GM23338 (cell line): Measurements from ENCODE around the gene NEK6. TPM values are rescaled to one million over a fixed set of nuclear protein-coding genes. Genes with fewer than 3 reads are reported as not detected.

Experiments
- ATAC-seq: fragments of 200-7000 bp; cut with Tn5 transposase; 3 replicates; pipeline ENCODE4 v1.9.1; 2020
- DNase-seq: peaks from one replicate; pipeline ENCODE4 v3.0.0-alpha.2; 2015; ENCODE audit warnings: low spot score
- H2AFZ ChIP-seq: fragments of 200-600 bp; sonication (generic); 2 replicates; pipeline ENCODE4 v1.8.0; 2016; ENCODE audit warnings: antibody characterized with exemption, mild to moderate bottlenecking, moderate library complexity
- H3F3A ChIP-seq: fragments of 200-600 bp; sonication (generic); replicated peaks from 2 replicates; pipeline ENCODE4 v1.8.0; 2017; ENCODE audit warnings: antibody characterized with exemption, mixed run types, low read depth
- H3K27ac ChIP-seq: fragments of 200-600 bp; sonication (generic); 2 replicates; pipeline ENCODE4 v1.6.1; 2016; ENCODE audit warnings: low read depth
- H3K27me3 ChIP-seq: fragments of 200-600 bp; sonication (generic); 2 replicates; pipeline ENCODE4 v1.8.0; 2016; ENCODE audit warnings: mild to moderate bottlenecking, mixed run types, moderate library complexity; ENCODE audit not compliant: insufficient read depth
- H3K36me3 ChIP-seq: fragments of 200-600 bp; sonication (generic); 2 replicates; pipeline ENCODE4 v1.8.0; 2016; ENCODE audit warnings: mild to moderate bottlenecking; ENCODE audit not compliant: insufficient read depth
- H3K4me1 ChIP-seq: fragments of 200-600 bp; sonication (generic); 2 replicates; pipeline ENCODE4 v1.8.0; 2016; ENCODE audit warnings: mild to moderate bottlenecking, moderate library complexity; ENCODE audit not compliant: insufficient read depth
- H3K4me2 ChIP-seq: fragments of 200-600 bp; sonication (generic); 2 replicates; pipeline ENCODE4 v1.7.1; 2017; ENCODE audit warnings: mixed run types
- H3K4me3 ChIP-seq: fragments of 200-600 bp; sonication (generic); 2 replicates; pipeline ENCODE4 v1.6.1; 2016; ENCODE audit warnings: mixed run types
- H3K79me2 ChIP-seq: fragments of 200-600 bp; sonication (generic); replicated peaks from 2 replicates; pipeline ENCODE4 v1.8.0; 2017; ENCODE audit warnings: mild to moderate bottlenecking; ENCODE audit not compliant: insufficient read depth
- H3K9me2 ChIP-seq: fragments of 200-600 bp; sonication (generic); 2 replicates; pipeline ENCODE4 v1.8.0; 2017; ENCODE audit not compliant: insufficient read depth
- H4K20me1 ChIP-seq: fragments of 200-600 bp; sonication (generic); replicated peaks from 2 replicates; pipeline ENCODE4 v1.8.0; 2017; ENCODE audit warnings: mild to moderate bottlenecking; ENCODE audit not compliant: insufficient read depth
- H3K27ac Mint-ChIP-seq: 2 replicates; pipeline ENCODE4 v1.8.0; 2020; ENCODE audit warnings: inconsistent platforms, mild to moderate bottlenecking, moderate library complexity, mixed read lengths
- H3K27me3 Mint-ChIP-seq: 3 replicates; pipeline ENCODE4 v1.8.0; 2022; ENCODE audit warnings: low read depth, mild to moderate bottlenecking, moderate library complexity, mixed read lengths, inconsistent platforms; ENCODE audit not compliant: insufficient read depth, poor library complexity
- H3K36me3 Mint-ChIP-seq: 3 replicates; pipeline ENCODE4 v1.8.0; 2021; ENCODE audit warnings: low read depth, mild to moderate bottlenecking, inconsistent platforms, moderate library complexity, mixed read lengths
- H3K4me1 Mint-ChIP-seq: 3 replicates; pipeline ENCODE4 v1.8.0; 2020; ENCODE audit warnings: mild to moderate bottlenecking, inconsistent platforms, mixed read lengths
- H3K4me3 Mint-ChIP-seq: 3 replicates; pipeline ENCODE4 v1.8.0; 2021; ENCODE audit warnings: moderate library complexity, mild to moderate bottlenecking, inconsistent platforms, mixed read lengths
- H3K9me3 Mint-ChIP-seq: 3 replicates; pipeline ENCODE4 v1.8.0; 2020; ENCODE audit warnings: moderate library complexity, mild to moderate bottlenecking, inconsistent platforms, mixed read lengths
- CREB1 ChIP-seq: fragments of 250-450 bp; sonication (Bioruptor Pico); IDR thresholded peaks from 2 replicates; pipeline ENCODE4 v1.5.0; 2020; ENCODE audit warnings: low read depth, mild to moderate bottlenecking, moderate library complexity
- CTCF ChIP-seq, 2 experiments: fragments of 200-600 bp in 1 of 2; sonication (generic) in 1 of 2; conservative IDR thresholded peaks; 2 replicates each; pipeline versions ENCODE4 v1.5.1 to v1.6.1; 2016 to 2017; ENCODE audit warnings: antibody characterized with exemption in 2 of 2, low read depth in 2 of 2, mild to moderate bottlenecking in 2 of 2, moderate library complexity in 1 of 2
- ETS1 ChIP-seq: IDR thresholded peaks from 2 replicates; pipeline ENCODE4 v1.6.1; 2016; ENCODE audit warnings: antibody characterized with exemption
- EZH2 ChIP-seq: fragments of 200-600 bp; sonication (generic); IDR thresholded peaks from one replicate; pipeline ENCODE4 v1.8.0; 2017; ENCODE audit warnings: antibody characterized with exemption, mild to moderate bottlenecking, low read depth; ENCODE audit not compliant: unreplicated experiment
- EZH2phosphoT487 ChIP-seq: fragments of 200-600 bp; sonication (generic); IDR thresholded peaks from one replicate; pipeline ENCODE4 v1.8.1; 2018; ENCODE audit warnings: antibody characterized with exemption; ENCODE audit not compliant: unreplicated experiment
- JUNB ChIP-seq: IDR thresholded peaks from one replicate; pipeline ENCODE4 v1.6.1; 2016; ENCODE audit warnings: antibody characterized with exemption; ENCODE audit not compliant: unreplicated experiment
- NANOG ChIP-seq: IDR thresholded peaks from 2 replicates; pipeline ENCODE4 v1.6.1; 2016; ENCODE audit warnings: antibody characterized with exemption, borderline replicate concordance
- POLR2AphosphoS5 ChIP-seq: IDR thresholded peaks from 2 replicates; pipeline ENCODE4 v1.6.1; 2016; ENCODE audit warnings: antibody characterized with exemption, low read depth
- REST ChIP-seq: IDR thresholded peaks from one replicate; pipeline ENCODE4 v1.6.1; 2018; ENCODE audit warnings: antibody characterized with exemption; ENCODE audit not compliant: unreplicated experiment
- STAT1 ChIP-seq: IDR thresholded peaks from one replicate; pipeline ENCODE4 v1.6.1; 2016; ENCODE audit warnings: antibody characterized with exemption; ENCODE audit not compliant: unreplicated experiment
- ZNF114 ChIP-seq: fragments of 250-450 bp; sonication (Bioruptor Pico); IDR thresholded peaks from 2 replicates; pipeline ENCODE4 v1.5.0; 2020; ENCODE audit warnings: mild to moderate bottlenecking, moderate library complexity
- ZNF331 ChIP-seq: fragments of 250-450 bp; sonication (Bioruptor Pico); IDR thresholded peaks from 2 replicates; pipeline ENCODE4 v1.5.0; 2020; ENCODE audit warnings: low read depth, mild to moderate bottlenecking, moderate library complexity
- polyA plus RNA-seq: library from polyadenylated mRNA; unstranded; fragments of >200 nt; fragmentation: Nextera tagmentation; extraction: Ambion mirVana; gene quantifications from 2 replicates; pipeline ENCODE4 v1.2.1, GENCODE V29; 2016
- total RNA-seq: library from RNA; depleted of rRNA; stranded (reverse); fragments of >200 nt; shearing (Covaris generic); gene quantifications from 2 replicates; pipeline ENCODE4 v1.2.3, GENCODE V29; 2014

NEK6 gene
- total and polyA plus RNA-seq, 2 experiments from 2014 or later, result 8.1 to 11.2 TPM

GRCh38 chr9:124282442-124283227 lies 24.9 kb downstream of the NEK6 start:
- Mint-ChIP-seq H3K9me3 (no peaks in the 10 kb centered on the region), H3K27ac (no peak overlapping the region), H3K27me3 (peaks cover 9% of the 10 kb centered on the region), H3K36me3 (no peaks in the 10 kb centered on the region), H3K4me1 (peaks cover 6% of the 10 kb centered on the region; the same call in 2 of the 3 replicates), H3K4me3 (no peak overlapping the region)
- peak; percentile 17; the same call in 1 of the 3 replicates for ATAC-seq
- Histone ChIP-seq H3K36me3 (no peaks in the 10 kb centered on the region), H3F3A (no peaks in the 10 kb centered on the region), H3K4me3 (no peak overlapping the region), H3K27me3 (no peaks in the 10 kb centered on the region), H3K27ac (no peak overlapping the region), H2AFZ (no peak overlapping the region), H4K20me1 (0 out of 2 replicates have a peak, but pooled peaks cover 4% of the 10 kb centered on the region), H3K9me2 (no peaks in the 10 kb centered on the region), H3K79me2 (no peaks in the 10 kb centered on the region; the same call in 1 of the 2 replicates), H3K4me1 (no peaks in the 10 kb centered on the region), H3K4me2 (no peak overlapping the region)
- DNase-seq, result no peak
- TF ChIP-seq STAT1, result no peak

GRCh38 chr9:124283228-124283814 lies 25.6 kb downstream of the NEK6 start:
- no peak overlapping the region for H3K4me3 Mint-ChIP-seq
- Histone ChIP-seq H2AFZ (no peak overlapping the region), H3K4me1 (no peaks in the 10 kb centered on the region), H3K4me3 (no peak overlapping the region), H3K79me2 (no peaks in the 10 kb centered on the region; the same call in 1 of the 2 replicates), H3K9me2 (no peaks in the 10 kb centered on the region), H3K27me3 (no peaks in the 10 kb centered on the region), H3K27ac (no peak overlapping the region), H3K36me3 (no peaks in the 10 kb centered on the region), H3F3A (no peaks in the 10 kb centered on the region), H3K4me2 (no peak overlapping the region), H4K20me1 (0 out of 2 replicates have a peak, but pooled peaks cover 5% of the 10 kb centered on the region)
- ATAC-seq (no peak), DNase-seq (no peak)
- peaks cover 9% of the 10 kb centered on the region for H3K27me3 Mint-ChIP-seq
- peaks cover 6% of the 10 kb centered on the region; the same call in 2 of the 3 replicates for H3K4me1 Mint-ChIP-seq
- H3K36me3 Mint-ChIP-seq, result no peaks in the 10 kb centered on the region
- H3K27ac Mint-ChIP-seq, result no peak overlapping the region; the same call in 1 of the 2 replicates
- H3K9me3 Mint-ChIP-seq, result no peaks in the 10 kb centered on the region
- TF ChIP-seq CTCF (conservative IDR thresholded peaks at IDR 0.05; ENCODE audit: low read depth in 2 of 2), result no peak
- no peak for TF ChIP-seq CREB1
- TF ChIP-seq NANOG, result no peak
- no peak for TF ChIP-seq ETS1
- TF ChIP-seq STAT1, result no peak
- no peak for TF ChIP-seq REST
- TF ChIP-seq ZNF331 (CRISPR knock-in tag), result no peak
- no peak for TF ChIP-seq EZH2
- TF ChIP-seq ZNF114 (CRISPR knock-in tag), result no peak
- TF ChIP-seq EZH2phosphoT487, result no peak
- TF ChIP-seq POLR2AphosphoS5, result no peak
- TF ChIP-seq JUNB, result no peak
